ENCODE results near the gene TANC1. TPM values are rescaled to one million over a fixed set of nuclear protein-coding genes. Genes with fewer than 3 reads are reported as not detected.

Gene TANC1
- total and polyA plus RNA-seq, 3 donors from 2014 or later = 8.6 to 19.3 (median 16.2) TPM

DNA sequence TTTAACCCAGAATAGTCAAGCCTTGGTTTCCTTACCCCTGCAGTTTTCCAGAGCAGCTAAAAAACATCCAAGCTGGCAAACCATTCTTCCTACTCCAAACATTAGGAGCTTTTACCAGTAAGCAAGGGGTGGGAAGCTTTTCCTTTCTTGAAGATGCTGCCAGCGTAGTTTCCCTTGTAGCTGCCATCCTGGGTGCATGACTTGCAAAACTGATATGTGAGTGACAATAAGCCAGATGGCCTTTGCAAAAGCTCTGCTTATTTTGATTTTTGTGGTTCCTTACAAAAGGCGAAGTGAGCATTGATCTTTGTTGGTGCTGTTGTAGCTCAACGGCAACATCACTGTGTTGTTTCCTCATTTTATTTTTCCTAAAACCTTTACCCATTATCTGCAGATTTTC is 179.2 kb downstream of the TANC1 start:
- H3K9me3 ChIP-seq = no peaks in the 10 kb centered on the region
- H3K4me3 ChIP-seq = no peak overlapping the region
- 96 to 97% methylated on average over 3 of the region's 3 CpGs for WGBS, 2 donors
- H3K27me3 ChIP-seq = no peaks in the 10 kb centered on the region
- no peak overlapping the region for H3K27ac ChIP-seq
- H3K4me1 ChIP-seq = no peaks in the 10 kb centered on the region
- TF ChIP-seq, protein P1, sequence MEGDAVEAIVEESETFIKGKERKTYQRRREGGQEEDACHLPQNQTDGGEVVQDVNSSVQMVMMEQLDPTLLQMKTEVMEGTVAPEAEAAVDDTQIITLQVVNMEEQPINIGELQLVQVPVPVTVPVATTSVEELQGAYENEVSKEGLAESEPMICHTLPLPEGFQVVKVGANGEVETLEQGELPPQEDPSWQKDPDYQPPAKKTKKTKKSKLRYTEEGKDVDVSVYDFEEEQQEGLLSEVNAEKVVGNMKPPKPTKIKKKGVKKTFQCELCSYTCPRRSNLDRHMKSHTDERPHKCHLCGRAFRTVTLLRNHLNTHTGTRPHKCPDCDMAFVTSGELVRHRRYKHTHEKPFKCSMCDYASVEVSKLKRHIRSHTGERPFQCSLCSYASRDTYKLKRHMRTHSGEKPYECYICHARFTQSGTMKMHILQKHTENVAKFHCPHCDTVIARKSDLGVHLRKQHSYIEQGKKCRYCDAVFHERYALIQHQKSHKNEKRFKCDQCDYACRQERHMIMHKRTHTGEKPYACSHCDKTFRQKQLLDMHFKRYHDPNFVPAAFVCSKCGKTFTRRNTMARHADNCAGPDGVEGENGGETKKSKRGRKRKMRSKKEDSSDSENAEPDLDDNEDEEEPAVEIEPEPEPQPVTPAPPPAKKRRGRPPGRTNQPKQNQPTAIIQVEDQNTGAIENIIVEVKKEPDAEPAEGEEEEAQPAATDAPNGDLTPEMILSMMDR (IDR thresholded peaks at IDR 0.05) = no peak
- TF ChIP-seq POLR2A (IDR thresholded peaks at IDR 0.05) = no peak
- no peak for DNase-seq
- no peaks in the 10 kb centered on the region for H3K36me3 ChIP-seq (ENCODE audit: low read depth, missing control alignments)
- intact Hi-C loops (cut with DNase I; ENCODE audit: low total_unique reads) = no loop called here

DNA sequence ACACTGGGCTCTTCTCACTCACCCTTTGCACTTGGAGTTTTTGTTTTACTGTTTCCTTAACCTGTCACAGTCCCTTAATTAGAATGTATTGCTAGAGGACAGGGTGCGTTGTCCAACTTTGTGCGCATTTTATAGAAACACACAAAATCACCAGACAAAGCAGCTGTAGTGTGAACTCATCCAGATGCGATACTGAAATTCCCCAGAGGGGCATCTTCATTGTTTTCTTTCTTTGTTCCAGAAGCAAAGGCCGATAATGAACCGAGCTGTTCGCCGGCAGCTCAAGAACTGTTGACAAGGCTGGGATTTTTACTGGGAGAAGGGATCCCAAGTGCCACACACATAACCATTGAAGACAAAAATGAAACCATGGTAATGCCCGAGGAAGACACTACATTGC is 180.5 kb downstream of the TANC1 start:
- Histone ChIP-seq H3K4me1 (no peaks in the 10 kb centered on the region), H3K27ac (no peak overlapping the region), H3K27me3 (no peaks in the 10 kb centered on the region), H3K4me3 (no peak overlapping the region), H3K9me3 (no peaks in the 10 kb centered on the region), H3K36me3 (ENCODE audit: low read depth, missing control alignments) (no peaks in the 10 kb centered on the region)
- DNase-seq = no peak
- WGBS, 2 donors = 61 to 78% methylated on average over 8 of the region's 8 CpGs
- intact Hi-C loops (cut with DNase I; ENCODE audit: low total_unique reads) = no loop called here
- TF ChIP-seq POLR2A (IDR thresholded peaks at IDR 0.05) = no peak
- TF ChIP-seq, protein P1 (IDR thresholded peaks at IDR 0.05) = peak in 1 of 3 experiments; percentile 13

DNA sequence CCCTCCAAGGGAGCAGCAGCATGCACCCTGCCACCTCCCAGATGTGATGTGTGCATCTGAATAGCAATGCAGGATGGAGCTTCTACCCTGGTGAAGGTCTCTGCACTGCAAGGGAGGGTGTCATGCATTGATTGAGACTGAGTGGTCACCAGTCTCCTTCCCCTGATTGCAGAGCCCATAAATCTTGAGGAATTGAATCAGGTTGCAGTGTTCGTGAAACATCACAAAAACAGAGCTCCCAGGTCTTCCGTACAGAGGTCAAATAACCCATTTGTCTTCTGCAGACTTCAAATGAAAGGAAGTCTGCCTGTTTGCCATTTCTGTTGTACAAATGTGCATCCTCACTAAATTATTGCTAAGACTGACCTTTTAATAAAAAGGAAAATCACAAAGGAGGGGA is 181.3 kb downstream of the TANC1 start:
- H3K4me1 ChIP-seq = no peaks in the 10 kb centered on the region

DNA sequence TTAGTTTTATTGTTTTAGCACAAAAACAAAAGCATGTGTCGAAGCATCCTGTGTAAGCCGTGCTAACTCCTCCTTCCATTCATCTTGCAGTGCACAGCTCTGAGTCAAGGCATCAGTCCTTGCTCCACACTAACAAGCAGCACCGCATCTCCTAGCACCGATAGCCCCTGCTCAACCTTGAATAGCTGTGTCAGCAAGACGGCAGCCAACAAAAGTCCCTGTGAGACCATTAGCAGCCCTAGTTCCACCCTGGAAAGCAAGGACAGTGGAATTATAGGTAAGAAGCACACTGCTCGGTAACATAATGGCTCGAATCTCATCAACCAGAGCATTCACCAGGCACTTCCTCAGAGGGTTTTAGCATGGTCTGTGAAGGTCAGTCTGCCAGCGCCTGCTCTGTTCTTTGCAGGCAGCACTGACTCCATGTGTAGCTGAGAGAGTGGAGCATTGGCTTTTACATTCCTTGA is 181.9 kb downstream of the TANC1 start:
- Histone ChIP-seq H3K36me3 (ENCODE audit: low read depth, missing control alignments) (no peaks in the 10 kb centered on the region), H3K27ac (no peak overlapping the region), H3K9me3 (no peaks in the 10 kb centered on the region), H3K27me3 (no peaks in the 10 kb centered on the region), H3K4me3 (no peak overlapping the region), H3K4me1 (no peaks in the 10 kb centered on the region)
- TF ChIP-seq, protein P1 (IDR thresholded peaks at IDR 0.05) = no peak
- no peak for TF ChIP-seq POLR2A (IDR thresholded peaks at IDR 0.05)
- intact Hi-C loops (cut with DNase I; ENCODE audit: low total_unique reads) = no loop called here
- DNase-seq = no peak
- WGBS, 2 donors = 47 to 49% methylated on average over 8 of the region's 8 CpGs

More for the DNA sequence above, 181.3 kb downstream of the TANC1 start:
- TF ChIP-seq, protein P1 (IDR thresholded peaks at IDR 0.05) = no peak
- no peak for TF ChIP-seq POLR2A (IDR thresholded peaks at IDR 0.05)
- no peaks in the 10 kb centered on the region for H3K27me3 ChIP-seq
- H3K4me3 ChIP-seq = no peak overlapping the region
- DNase-seq = no peak
- H3K9me3 ChIP-seq = no peaks in the 10 kb centered on the region
- intact Hi-C loops (cut with DNase I; ENCODE audit: low total_unique reads) = no loop called here
- 78 to 81% methylated on average over 2 of the region's 2 CpGs for WGBS, 2 donors
- H3K27ac ChIP-seq = no peak overlapping the region
- H3K36me3 ChIP-seq (ENCODE audit: low read depth, missing control alignments) = no peaks in the 10 kb centered on the region

Data from testis (tissue), 3 donors.